DMS53 treated with DMSO at 0.1 percent for 48 hours (cell line): ENCODE data around the gene CCDC102B.

Source experiments
- DNase-seq: peaks from one replicate; lab custom pipeline; 2025; ENCODE audit not compliant: unreplicated experiment; lab: John Stamatoyannopoulos, UW

Gene CCDC102B

DNA sequence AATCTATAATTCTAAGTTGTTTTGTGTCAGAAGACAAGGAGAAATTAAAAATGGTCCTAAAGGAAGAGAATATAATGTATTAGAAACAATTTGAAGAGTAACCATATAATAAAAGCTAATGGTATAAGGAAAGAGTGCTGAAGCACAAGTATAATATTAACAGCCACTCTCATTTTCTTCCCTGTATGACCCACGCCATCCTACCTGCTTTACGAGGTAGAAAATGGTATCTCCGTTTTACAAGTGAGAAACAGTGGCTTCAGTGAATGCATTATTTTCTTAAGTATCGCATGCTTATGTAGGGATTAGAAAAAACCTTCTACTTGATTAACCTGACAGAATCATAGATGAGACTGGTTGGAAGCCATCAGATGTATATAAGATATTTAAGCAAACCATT is 266.2 kb downstream of the CCDC102B start:
- DNase-seq = no peak

DNA sequence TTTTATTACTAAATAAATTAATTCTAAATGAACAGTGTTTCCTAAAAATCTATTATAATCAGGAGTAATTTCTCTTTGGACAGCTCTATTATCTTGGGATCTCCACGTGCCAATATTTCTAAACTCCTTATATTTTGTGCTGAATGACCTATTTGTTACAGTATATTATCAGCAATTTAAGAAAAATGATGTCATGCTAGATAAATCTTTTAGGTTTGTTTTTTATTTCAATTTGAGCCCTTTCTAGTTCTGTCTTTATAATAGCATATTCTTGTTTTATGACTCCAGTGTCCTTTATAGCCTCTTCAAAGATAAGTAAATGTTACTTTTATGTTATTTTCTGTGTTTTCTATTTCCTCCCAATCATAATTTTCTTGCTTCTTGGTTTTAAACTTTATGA is 269.2 kb downstream of the CCDC102B start:
- no peak for DNase-seq

DNA sequence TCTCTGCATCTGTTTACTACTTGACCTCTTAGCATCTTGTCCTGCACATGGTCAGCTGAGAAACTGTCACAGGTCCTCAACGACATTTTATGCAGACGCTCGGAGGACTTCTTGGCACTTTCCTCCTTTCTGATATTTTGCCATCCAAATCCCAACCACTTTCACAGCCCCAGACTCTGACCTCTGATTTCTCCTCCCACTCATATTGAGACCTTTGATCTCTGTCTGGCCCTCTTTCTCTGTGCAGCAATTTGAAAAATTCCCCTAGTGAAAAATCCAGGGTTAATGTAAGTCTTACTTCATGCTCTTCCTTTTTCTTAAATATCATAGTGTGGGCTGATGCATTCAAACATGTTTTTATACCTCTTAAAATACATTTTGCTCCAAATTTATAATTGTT is 273.8 kb downstream of the CCDC102B start:
- no peak for DNase-seq

DNA sequence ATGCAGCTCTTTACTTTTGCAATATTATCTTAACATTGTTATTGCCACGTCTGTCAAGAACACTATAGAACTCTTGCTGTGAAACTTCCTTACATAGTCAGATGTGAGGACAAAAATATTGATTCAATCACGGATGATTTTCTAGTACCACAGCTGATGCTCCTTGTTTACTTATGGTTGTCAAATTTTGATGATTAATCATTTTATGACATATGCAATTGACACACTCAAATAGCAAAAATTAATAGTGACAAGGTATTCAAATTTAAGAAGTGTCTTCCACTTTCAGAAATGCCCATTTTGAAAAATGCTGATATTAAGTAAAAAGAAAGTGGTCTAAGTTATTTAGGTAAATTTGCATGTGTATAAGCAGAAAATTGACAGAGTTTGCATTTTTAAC is 284.0 kb downstream of the CCDC102B start:
- DNase-seq = no peak

DNA sequence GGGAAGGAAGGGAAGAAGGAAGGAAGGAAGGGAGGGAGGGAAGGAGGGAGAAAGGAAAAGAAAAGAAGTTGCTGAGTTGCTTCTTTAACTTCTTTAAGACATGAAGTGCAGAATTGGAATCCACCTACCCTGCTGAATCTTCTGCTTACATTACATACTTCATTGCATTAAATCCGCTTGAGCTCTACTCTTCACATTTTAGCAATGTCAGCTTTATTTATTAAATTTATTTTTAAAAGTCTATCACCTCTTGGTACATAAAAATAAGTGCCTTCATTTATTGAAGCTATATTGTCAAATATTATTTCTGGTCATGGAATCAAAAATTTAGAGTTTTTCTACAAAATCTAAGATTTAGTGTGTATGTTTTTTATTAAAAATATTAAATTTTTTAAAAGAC is 284.6 kb downstream of the CCDC102B start:
- DNase-seq = no peak

DNA sequence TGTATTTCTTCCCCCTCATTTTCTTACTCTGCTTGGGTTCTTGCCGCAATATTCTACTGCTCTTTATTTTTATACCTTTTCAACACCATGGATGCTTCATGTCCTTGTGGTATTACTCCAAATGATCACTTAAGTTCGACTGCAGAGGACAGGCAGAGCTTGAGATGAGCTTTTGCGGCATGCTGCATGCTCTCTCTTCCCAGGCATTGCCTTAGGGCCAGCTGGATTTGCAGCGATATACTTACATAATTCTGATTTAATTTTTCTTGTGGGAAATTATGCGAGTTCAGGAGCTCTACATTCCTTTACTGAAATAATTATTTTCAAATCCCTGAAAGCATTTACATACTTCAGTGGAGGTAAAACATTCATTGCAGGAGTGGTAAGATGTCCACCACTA is 288.1 kb downstream of the CCDC102B start:
- DNase-seq = no peak

DNA sequence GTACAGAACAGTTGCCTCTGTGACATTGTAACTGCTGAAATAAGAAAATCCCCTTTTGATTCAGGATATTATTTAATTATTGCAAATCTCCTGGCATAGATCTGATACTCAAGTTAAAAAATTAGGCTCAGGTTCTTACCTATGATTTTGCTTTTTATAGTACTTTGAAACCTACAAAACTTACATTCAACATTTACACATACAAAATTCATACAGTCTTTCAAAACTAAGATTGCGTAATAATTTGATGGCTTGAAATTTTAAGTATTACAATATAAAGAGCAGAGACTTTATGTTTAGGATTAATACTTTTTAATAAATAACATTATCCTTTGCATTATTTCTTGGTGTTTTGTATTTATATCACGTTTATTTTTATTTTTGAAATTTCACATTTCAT is 291.1 kb downstream of the CCDC102B start:
- no peak for DNase-seq

DNA sequence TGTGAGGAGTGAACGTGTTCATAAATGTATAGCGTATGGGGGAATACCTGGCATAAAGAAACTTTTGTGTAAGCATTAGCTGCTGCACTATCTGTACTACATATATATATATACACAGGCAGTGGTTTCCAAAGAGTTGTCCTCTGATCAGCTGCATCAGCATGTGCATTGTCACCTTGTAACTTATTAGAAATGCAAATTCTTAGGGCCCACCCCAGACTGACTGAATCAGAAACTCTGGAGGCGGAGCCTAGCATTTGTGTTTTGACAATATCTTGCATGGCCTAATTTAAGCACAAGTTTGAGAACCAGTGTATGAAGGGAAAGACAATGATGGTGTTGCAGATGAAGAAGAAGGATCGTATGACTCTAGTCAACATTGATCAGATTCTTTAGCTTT is 299.5 kb downstream of the CCDC102B start:
- no peak for DNase-seq

DNA sequence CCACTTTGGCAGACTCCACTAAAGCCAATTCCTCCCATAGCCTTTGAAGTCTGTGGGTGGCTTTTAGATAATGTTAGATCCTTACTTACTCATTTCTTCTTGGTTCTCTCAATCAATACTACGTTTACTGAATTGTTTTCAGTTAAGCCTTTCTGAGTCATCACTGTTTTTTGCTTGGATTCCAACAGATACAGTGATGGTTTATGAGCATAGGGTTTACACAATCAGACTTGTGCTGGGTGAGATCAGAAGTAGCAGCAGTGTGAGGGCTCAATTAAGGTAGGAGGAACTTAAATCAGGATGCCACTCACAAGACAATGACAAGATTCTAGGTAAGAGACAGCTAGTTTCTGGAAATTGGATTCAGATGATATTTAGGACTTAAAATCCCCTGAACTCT is 305.1 kb downstream of the CCDC102B start:
- DNase-seq = no peak
